Measurements from ENCODE around the gene TBC1D20. TPM values are rescaled to one million over a fixed set of nuclear protein-coding genes. Genes with fewer than 3 reads are reported as not detected.
"Not testable (repeated sequence)": the region's sequence is repeated elsewhere in the genome, so short reads cannot be mapped to it uniquely, and the experiment has no call there.

TBC1D20 gene
- total RNA-seq, 1 donor from 2014 or later = 52.8 TPM

DNA sequence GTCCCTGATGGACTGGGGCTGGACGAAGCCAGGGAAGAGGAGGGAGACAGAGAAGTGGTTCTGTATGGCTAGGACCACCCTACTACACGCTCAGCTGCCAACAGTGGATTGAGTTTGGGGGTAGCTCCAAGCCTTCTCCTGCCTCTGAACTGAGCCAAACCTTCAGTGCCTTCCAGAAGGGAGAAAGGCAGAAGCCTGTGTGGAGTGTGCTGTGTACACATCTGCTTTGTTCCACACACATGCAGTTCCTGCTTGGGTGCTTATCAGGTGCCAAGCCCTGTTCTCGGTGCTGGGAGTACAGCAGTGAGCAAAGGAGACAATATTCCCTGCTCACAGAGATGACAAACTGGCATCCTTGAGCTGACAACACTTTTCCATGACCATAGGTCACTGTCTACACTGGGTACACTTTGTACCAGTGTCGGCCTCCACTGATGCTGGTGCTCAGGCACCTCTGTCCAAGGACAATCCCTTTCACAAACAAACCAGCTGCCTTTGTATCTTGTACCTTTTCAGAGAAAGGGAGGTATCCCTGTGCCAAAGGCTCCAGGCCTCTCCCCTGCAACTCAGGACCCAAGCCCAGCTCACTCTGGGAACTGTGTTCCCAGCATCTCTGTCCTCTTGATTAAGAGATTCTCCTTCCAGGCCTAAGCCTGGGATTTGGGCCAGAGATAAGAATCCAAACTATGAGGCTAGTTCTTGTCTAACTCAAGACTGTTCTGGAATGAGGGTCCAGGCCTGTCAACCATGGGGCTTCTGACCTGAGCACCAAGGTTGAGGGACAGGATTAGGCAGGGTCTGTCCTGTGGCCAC, 65.5 kb downstream of the TBC1D20 start:
- TF ChIP-seq, protein P1, sequence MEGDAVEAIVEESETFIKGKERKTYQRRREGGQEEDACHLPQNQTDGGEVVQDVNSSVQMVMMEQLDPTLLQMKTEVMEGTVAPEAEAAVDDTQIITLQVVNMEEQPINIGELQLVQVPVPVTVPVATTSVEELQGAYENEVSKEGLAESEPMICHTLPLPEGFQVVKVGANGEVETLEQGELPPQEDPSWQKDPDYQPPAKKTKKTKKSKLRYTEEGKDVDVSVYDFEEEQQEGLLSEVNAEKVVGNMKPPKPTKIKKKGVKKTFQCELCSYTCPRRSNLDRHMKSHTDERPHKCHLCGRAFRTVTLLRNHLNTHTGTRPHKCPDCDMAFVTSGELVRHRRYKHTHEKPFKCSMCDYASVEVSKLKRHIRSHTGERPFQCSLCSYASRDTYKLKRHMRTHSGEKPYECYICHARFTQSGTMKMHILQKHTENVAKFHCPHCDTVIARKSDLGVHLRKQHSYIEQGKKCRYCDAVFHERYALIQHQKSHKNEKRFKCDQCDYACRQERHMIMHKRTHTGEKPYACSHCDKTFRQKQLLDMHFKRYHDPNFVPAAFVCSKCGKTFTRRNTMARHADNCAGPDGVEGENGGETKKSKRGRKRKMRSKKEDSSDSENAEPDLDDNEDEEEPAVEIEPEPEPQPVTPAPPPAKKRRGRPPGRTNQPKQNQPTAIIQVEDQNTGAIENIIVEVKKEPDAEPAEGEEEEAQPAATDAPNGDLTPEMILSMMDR (IDR thresholded peaks at IDR 0.05) = no peak
- no peak for DNase-seq (ENCODE audit: extremely low spot score, unreplicated experiment)
- Mint-ChIP-seq H3K36me3 (ENCODE audit: unreplicated experiment) (peaks cover 29% of the 10 kb centered on the region), H3K4me1 (ENCODE audit: unreplicated experiment) (peaks cover 2% of the 10 kb centered on the region), H3K9me3 (ENCODE audit: unreplicated experiment) (no peaks in the 10 kb centered on the region), H3K4me3 (ENCODE audit: unreplicated experiment) (no peak overlapping the region), H3K27me3 (ENCODE audit: unreplicated experiment) (no peaks in the 10 kb centered on the region), H3K27ac (ENCODE audit: unreplicated experiment) (no peak overlapping the region)

DNA sequence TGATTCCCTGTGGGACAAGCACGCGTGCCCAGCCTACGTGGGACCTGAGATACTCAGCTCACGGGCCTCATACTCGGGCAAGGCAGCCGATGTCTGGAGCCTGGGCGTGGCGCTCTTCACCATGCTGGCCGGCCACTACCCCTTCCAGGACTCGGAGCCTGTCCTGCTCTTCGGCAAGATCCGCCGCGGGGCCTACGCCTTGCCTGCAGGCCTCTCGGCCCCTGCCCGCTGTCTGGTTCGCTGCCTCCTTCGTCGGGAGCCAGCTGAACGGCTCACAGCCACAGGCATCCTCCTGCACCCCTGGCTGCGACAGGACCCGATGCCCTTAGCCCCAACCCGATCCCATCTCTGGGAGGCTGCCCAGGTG, 66.1 kb downstream of the TBC1D20 start:
- H3K4me3 Mint-ChIP-seq (ENCODE audit: unreplicated experiment) = no peak overlapping the region
- H3K9me3 Mint-ChIP-seq (ENCODE audit: unreplicated experiment) = no peaks in the 10 kb centered on the region
- TF ChIP-seq, protein P1 (IDR thresholded peaks at IDR 0.05) = no peak
- H3K36me3 Mint-ChIP-seq (ENCODE audit: unreplicated experiment) = peaks cover 33% of the 10 kb centered on the region
- H3K27me3 Mint-ChIP-seq (ENCODE audit: unreplicated experiment) = no peaks in the 10 kb centered on the region
- DNase-seq (ENCODE audit: extremely low spot score, unreplicated experiment) = no peak
- no peaks in the 10 kb centered on the region for H3K4me1 Mint-ChIP-seq (ENCODE audit: unreplicated experiment)
- no peak overlapping the region for H3K27ac Mint-ChIP-seq (ENCODE audit: unreplicated experiment)

DNA sequence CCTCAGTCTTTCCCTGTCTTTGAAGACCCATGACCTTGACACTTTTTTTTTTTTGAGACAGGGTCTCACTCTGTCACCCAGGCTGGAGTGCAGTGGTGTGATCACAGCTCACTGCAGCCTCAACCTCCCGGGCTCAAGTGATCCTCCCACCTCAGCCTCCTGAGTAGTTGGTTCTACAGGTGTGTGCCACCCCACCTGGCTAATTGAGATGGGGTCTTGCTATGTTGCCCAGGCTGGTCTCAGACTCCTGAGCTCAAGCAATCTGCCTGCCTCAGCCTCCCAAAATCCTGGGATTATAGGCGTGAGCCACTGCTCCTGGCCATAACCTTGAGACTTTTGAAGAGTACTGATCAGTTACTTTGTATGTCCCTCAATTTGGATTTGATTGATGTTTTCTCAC, 69.0 kb downstream of the TBC1D20 start:
- not testable (repeated sequence) for H3K27ac Mint-ChIP-seq (ENCODE audit: unreplicated experiment); H3K27me3 Mint-ChIP-seq (ENCODE audit: unreplicated experiment); H3K4me3 Mint-ChIP-seq (ENCODE audit: unreplicated experiment); DNase-seq (ENCODE audit: extremely low spot score, unreplicated experiment); H3K9me3 Mint-ChIP-seq (ENCODE audit: unreplicated experiment); H3K4me1 Mint-ChIP-seq (ENCODE audit: unreplicated experiment)
- peaks cover 49% of the 10 kb centered on the region for H3K36me3 Mint-ChIP-seq (ENCODE audit: unreplicated experiment)

DNA sequence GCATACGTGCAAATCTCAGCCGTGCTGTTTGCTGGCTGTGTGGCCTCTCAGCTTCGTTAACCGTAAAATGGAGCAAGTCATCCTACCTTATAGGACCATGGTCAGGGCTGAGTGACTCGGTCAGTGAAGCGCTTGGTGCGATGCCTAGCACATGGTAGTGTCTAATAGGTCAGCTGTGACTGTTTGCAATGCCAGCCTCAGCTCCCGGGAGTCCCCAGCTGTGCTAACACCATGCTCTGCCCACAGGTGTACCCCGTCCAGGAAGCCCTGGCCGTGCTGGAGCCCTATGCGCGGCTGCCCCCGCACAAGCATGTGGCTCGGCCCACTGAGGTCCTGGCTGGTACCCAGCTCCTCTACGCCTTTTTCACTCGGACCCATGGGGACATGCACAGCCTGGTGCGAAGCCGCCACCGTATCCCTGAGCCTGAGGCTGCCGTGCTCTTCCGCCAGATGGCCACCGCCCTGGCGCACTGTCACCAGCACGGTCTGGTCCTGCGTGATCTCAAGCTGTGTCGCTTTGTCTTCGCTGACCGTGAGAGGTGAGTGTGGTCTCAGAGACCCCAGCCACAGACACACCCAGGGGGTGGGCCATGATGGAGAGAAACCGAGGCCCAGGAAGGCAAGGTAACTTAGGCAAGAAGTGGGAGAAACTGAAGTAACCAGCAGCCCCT, 71.2 kb downstream of the TBC1D20 start:
- no peak overlapping the region for H3K4me3 Mint-ChIP-seq (ENCODE audit: unreplicated experiment)
- H3K27ac Mint-ChIP-seq (ENCODE audit: unreplicated experiment) = no peak overlapping the region
- no peaks in the 10 kb centered on the region for H3K27me3 Mint-ChIP-seq (ENCODE audit: unreplicated experiment)
- H3K36me3 Mint-ChIP-seq (ENCODE audit: unreplicated experiment) = peaks cover 44% of the 10 kb centered on the region
- H3K9me3 Mint-ChIP-seq (ENCODE audit: unreplicated experiment) = no peaks in the 10 kb centered on the region
- H3K4me1 Mint-ChIP-seq (ENCODE audit: unreplicated experiment) = no peaks in the 10 kb centered on the region
- DNase-seq (ENCODE audit: extremely low spot score, unreplicated experiment) = no peak
- TF ChIP-seq, protein P1 (IDR thresholded peaks at IDR 0.05) = no peak

DNA sequence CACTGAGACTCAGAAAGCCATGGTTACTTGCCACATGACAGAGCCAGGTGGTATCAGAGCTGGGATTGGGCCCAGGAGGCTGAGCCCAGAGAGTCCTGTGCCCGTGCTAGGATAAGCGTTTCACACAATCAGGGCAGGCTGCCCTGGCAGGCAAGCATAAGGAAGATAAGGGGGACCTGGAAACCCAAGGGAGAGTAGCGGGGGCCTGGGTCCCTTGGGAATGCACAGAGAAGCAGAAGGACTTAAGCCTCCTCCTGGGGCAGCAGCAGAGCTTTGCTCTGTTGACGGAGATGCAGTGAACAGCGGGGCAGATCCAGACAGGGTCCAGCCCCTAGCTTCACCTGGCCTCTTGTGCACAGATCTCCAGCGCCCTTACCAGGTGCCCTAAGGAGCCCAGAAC, 73.1 kb downstream of the TBC1D20 start:
- Mint-ChIP-seq H3K27me3 (ENCODE audit: unreplicated experiment) (no peaks in the 10 kb centered on the region), H3K4me1 (ENCODE audit: unreplicated experiment) (peaks cover 2% of the 10 kb centered on the region), H3K27ac (ENCODE audit: unreplicated experiment) (no peak overlapping the region), H3K9me3 (ENCODE audit: unreplicated experiment) (no peaks in the 10 kb centered on the region), H3K4me3 (ENCODE audit: unreplicated experiment) (no peak overlapping the region), H3K36me3 (ENCODE audit: unreplicated experiment) (peaks cover 48% of the 10 kb centered on the region)
- DNase-seq (ENCODE audit: extremely low spot score, unreplicated experiment) = no peak
- TF ChIP-seq, protein P1 (IDR thresholded peaks at IDR 0.05) = no peak

All from osteocyte (in vitro differentiated cells).